ENCODE measurements around the gene CREBL2. TPM values are rescaled to one million over a fixed set of nuclear protein-coding genes. Genes with fewer than 3 reads are reported as not detected.

The CREBL2 gene
- total and polyA plus RNA-seq, 10 of the 15 experiments (the other 5 are each of a cell fraction or from before 2014, with no cell fraction given), result 4.6 to 19.1 (median 13.5) TPM

DNA sequence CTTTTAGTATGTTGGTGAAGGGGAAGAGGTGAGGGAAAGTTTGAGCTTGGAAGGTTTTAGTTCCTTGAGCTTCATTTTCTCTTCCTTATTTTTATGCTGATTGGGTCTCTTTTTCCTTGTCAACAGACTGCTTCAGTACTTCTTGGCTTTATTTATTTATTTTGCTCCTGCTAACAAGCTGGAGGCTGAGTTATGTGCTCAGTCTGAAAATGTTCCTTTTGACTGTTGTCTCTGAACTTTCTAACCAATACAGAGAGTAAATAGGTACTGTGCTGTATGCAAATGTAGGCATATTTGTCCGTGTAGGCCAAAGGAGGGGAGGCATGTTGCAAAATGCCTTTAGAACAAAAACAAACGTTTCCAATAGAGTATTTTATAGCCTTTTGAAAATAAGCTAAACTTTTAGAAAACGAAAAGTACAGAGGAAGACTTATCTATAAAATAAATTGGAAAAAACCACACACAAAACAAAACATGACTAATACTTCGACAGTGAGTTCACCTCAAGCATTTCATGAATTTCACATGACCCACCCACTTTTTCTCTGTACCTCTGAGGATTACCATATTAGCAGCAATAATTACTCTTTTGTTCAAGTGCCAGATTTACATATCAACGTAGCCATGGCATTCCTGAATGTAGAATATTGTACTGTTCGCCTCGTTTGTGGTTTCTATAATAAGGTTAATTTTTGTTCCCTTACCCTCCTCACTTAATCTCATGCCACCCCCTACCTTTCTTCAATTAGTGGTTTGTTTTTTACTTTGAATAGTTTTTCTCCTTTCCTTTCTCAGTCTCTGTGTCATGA lies 4.7 kb upstream of the CREBL2 start (continued):
- TF ChIP-seq PML (IDR thresholded peaks at IDR 0.05; ENCODE audit: low read length) (no peak; the same call in 1 of the 2 replicates), CREM (IDR thresholded peaks at IDR 0.05; ENCODE audit: low read depth) (no peak; the same call in 1 of the 2 replicates), MTA2 (IDR thresholded peaks at IDR 0.05; ENCODE audit: low read depth) (peak; percentile 93), RB1 (IDR thresholded peaks at IDR 0.05; ENCODE audit: borderline replicate concordance) (no peak), ZNF622 (IDR thresholded peaks at IDR 0.05) (no peak), ETV6 (conservative IDR thresholded peaks at IDR 0.05 in 1 of 2, IDR thresholded peaks at IDR 0.05 in 1 of 2; ENCODE audit: borderline replicate concordance in 1 of 2, low read depth in 1 of 2) (no peak), TCF12 (IDR thresholded peaks at IDR 0.05; ENCODE audit: low read depth, low read length) (no peak), ASH2L (IDR thresholded peaks at IDR 0.05; ENCODE audit: borderline replicate concordance, low read depth) (peak; percentile 72; the same call in 1 of the 2 replicates), NFIC (IDR thresholded peaks at IDR 0.05; ENCODE audit: low read depth, low read length) (peak; percentile 86), POU2F2 (IDR thresholded peaks at IDR 0.05; ENCODE audit: borderline replicate concordance, low read depth, low read length) (peak; percentile 86), IKZF1 (conservative IDR thresholded peaks at IDR 0.05) (peak; percentile 46), TARDBP (IDR thresholded peaks at IDR 0.05; ENCODE audit: borderline replicate concordance) (no peak), ESRRA (IDR thresholded peaks at IDR 0.05; ENCODE audit: low read length) (no peak)
- TF ChIP-seq, protein P1, sequence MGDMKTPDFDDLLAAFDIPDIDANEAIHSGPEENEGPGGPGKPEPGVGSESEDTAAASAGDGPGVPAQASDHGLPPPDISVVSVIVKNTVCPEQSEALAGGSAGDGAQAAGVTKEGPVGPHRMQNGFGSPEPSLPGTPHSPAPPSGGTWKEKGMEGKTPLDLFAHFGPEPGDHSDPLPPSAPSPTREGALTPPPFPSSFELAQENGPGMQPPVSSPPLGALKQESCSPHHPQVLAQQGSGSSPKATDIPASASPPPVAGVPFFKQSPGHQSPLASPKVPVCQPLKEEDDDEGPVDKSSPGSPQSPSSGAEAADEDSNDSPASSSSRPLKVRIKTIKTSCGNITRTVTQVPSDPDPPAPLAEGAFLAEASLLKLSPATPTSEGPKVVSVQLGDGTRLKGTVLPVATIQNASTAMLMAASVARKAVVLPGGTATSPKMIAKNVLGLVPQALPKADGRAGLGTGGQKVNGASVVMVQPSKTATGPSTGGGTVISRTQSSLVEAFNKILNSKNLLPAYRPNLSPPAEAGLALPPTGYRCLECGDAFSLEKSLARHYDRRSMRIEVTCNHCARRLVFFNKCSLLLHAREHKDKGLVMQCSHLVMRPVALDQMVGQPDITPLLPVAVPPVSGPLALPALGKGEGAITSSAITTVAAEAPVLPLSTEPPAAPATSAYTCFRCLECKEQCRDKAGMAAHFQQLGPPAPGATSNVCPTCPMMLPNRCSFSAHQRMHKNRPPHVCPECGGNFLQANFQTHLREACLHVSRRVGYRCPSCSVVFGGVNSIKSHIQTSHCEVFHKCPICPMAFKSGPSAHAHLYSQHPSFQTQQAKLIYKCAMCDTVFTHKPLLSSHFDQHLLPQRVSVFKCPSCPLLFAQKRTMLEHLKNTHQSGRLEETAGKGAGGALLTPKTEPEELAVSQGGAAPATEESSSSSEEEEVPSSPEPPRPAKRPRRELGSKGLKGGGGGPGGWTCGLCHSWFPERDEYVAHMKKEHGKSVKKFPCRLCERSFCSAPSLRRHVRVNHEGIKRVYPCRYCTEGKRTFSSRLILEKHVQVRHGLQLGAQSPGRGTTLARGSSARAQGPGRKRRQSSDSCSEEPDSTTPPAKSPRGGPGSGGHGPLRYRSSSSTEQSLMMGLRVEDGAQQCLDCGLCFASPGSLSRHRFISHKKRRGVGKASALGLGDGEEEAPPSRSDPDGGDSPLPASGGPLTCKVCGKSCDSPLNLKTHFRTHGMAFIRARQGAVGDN (IDR thresholded peaks at IDR 0.05), result 0 out of 2 replicates have a peak, but pooled peaks have one; percentile 26
- TF ChIP-seq, protein P2, sequence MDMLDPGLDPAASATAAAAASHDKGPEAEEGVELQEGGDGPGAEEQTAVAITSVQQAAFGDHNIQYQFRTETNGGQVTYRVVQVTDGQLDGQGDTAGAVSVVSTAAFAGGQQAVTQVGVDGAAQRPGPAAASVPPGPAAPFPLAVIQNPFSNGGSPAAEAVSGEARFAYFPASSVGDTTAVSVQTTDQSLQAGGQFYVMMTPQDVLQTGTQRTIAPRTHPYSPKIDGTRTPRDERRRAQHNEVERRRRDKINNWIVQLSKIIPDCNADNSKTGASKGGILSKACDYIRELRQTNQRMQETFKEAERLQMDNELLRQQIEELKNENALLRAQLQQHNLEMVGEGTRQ (IDR thresholded peaks at IDR 0.05; ENCODE audit: borderline replicate concordance, low read depth, low read length), result no peak; the same call in 1 of the 2 replicates
- TF ChIP-seq, protein P3, sequence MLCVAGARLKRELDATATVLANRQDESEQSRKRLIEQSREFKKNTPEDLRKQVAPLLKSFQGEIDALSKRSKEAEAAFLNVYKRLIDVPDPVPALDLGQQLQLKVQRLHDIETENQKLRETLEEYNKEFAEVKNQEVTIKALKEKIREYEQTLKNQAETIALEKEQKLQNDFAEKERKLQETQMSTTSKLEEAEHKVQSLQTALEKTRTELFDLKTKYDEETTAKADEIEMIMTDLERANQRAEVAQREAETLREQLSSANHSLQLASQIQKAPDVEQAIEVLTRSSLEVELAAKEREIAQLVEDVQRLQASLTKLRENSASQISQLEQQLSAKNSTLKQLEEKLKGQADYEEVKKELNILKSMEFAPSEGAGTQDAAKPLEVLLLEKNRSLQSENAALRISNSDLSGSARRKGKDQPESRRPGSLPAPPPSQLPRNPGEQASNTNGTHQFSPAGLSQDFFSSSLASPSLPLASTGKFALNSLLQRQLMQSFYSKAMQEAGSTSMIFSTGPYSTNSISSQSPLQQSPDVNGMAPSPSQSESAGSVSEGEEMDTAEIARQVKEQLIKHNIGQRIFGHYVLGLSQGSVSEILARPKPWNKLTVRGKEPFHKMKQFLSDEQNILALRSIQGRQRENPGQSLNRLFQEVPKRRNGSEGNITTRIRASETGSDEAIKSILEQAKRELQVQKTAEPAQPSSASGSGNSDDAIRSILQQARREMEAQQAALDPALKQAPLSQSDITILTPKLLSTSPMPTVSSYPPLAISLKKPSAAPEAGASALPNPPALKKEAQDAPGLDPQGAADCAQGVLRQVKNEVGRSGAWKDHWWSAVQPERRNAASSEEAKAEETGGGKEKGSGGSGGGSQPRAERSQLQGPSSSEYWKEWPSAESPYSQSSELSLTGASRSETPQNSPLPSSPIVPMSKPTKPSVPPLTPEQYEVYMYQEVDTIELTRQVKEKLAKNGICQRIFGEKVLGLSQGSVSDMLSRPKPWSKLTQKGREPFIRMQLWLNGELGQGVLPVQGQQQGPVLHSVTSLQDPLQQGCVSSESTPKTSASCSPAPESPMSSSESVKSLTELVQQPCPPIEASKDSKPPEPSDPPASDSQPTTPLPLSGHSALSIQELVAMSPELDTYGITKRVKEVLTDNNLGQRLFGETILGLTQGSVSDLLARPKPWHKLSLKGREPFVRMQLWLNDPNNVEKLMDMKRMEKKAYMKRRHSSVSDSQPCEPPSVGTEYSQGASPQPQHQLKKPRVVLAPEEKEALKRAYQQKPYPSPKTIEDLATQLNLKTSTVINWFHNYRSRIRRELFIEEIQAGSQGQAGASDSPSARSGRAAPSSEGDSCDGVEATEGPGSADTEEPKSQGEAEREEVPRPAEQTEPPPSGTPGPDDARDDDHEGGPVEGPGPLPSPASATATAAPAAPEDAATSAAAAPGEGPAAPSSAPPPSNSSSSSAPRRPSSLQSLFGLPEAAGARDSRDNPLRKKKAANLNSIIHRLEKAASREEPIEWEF (IDR thresholded peaks at IDR 0.05; ENCODE audit: insufficient replicate concordance, low read depth, low read length), result peak; percentile 11
- TF ChIP-seq, protein P4, sequence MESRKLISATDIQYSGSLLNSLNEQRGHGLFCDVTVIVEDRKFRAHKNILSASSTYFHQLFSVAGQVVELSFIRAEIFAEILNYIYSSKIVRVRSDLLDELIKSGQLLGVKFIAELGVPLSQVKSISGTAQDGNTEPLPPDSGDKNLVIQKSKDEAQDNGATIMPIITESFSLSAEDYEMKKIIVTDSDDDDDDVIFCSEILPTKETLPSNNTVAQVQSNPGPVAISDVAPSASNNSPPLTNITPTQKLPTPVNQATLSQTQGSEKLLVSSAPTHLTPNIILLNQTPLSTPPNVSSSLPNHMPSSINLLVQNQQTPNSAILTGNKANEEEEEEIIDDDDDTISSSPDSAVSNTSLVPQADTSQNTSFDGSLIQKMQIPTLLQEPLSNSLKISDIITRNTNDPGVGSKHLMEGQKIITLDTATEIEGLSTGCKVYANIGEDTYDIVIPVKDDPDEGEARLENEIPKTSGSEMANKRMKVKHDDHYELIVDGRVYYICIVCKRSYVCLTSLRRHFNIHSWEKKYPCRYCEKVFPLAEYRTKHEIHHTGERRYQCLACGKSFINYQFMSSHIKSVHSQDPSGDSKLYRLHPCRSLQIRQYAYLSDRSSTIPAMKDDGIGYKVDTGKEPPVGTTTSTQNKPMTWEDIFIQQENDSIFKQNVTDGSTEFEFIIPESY (IDR thresholded peaks at IDR 0.05), result no peak

All from GM12878 (cell line).